ENCODE data around the gene BRAT1.

- TF ChIP-seq CTCF (IDR thresholded peaks at IDR 0.05) = no peak
- no peak for TF ChIP-seq POLR2AphosphoS5 (IDR thresholded peaks at IDR 0.05; ENCODE audit: insufficient read depth in 1 of 2, low read depth in 1 of 2)
- no peak for TF ChIP-seq POLR2A (IDR thresholded peaks at IDR 0.05)
Observed at GRCh38 chr7:2520131-2520760, 35.1 kb downstream of the BRAT1 start.

All from vagina (tissue), 2 donors.